Raji (cell line): ENCODE results near the gene QPRT.

ENCODE experiments used
- POLR2A ChIP-seq: IDR thresholded peaks from 2 replicates; pipeline ENCODE4 v1.6.1; 2011; ENCODE audit warnings: low read depth, low read length, control low read depth; ENCODE audit not compliant: insufficient read depth

QPRT gene

GRCh38 chr16:29683543-29684090 lies 4.6 kb downstream of the QPRT start:
- no peak for TF ChIP-seq POLR2A

GRCh38 chr16:29684679-29685078 lies 5.7 kb downstream of the QPRT start:
- no peak for TF ChIP-seq POLR2A

GRCh38 chr16:29686740-29687332 lies 7.9 kb downstream of the QPRT start:
- TF ChIP-seq POLR2A, result no peak

- TF ChIP-seq POLR2A, result no peak
Observed at GRCh38 chr16:29687755-29688154, 8.8 kb downstream of the QPRT start.

- TF ChIP-seq POLR2A, result no peak
Observed at GRCh38 chr16:29688172-29688571, 9.2 kb downstream of the QPRT start.

GRCh38 chr16:29694384-29695195 lies 15.6 kb downstream of the QPRT start:
- TF ChIP-seq POLR2A, result no peak

GRCh38 chr16:29696881-29697331 lies 17.9 kb downstream of the QPRT start:
- no peak for TF ChIP-seq POLR2A

DNA sequence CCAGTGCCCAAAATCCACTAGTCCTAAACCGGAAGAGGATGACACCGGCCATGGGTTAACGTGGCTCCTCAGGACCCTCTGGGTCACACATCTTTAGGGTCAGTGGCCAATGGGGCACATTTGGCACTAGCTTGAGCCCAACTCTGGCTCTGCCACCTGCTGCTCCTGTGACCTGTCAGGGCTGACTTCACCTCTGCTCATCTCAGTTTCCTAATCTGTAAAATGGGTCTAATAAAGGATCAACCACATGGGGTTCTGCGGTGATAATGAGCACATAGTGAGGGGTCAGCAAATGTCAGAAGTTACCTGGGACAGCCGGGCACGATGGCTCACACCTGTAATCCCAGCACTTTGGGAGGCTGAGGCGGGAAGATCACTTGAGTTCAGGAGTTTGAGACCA lies 18.4 kb downstream of the QPRT start:
- TF ChIP-seq POLR2A, result no peak

- TF ChIP-seq POLR2A, result no peak
Observed at GRCh38 chr16:29698042-29698441, 19.1 kb downstream of the QPRT start.

GRCh38 chr16:29698484-29699323 lies 19.7 kb downstream of the QPRT start:
- TF ChIP-seq POLR2A, result no peak

DNA sequence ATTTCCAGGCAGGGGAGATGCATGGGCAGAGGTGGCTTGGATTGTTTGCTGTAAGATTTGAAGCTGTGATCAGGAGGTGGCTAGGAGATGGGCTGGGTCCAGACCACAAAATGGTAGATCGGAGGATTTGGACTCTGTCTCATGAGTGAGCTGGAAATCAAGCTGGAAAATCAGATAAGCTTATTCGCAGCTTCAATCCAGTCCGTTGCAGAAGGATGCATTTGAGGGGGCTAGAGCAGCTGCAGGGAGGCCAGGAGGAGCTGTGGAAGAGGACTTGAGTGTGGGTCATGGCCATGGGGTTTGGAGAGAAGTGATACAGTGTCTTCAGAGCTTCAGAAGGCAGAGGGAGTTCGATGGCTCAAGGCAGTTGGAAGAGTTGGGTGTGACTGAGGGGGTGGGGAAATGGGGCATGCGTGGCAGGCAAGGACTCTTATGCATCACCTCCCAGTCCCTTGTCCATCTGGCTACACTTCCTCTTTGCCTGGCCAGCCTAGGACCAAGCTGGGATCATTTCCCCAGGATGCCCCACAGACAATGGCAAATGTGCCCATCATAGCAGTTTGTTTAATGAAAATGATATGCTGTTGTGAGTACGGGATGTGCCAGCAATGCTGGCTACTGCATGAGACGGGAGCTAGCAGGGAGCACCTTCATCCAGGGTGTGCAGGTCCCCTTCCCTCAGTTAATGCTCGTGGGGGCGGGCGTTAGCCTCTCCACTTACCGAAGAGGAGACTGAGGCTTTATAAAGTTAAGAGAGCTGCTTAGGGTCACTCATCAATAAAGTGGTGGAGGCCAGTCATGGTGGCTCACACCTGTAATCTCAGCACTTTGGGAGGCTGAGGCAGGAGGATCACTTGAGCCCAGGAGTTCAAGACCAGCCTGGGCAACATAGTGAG lies 20.6 kb downstream of the QPRT start:
- no peak for TF ChIP-seq POLR2A

GRCh38 chr16:29700253-29700987 lies 21.4 kb downstream of the QPRT start:
- TF ChIP-seq POLR2A, result no peak

- no peak for TF ChIP-seq POLR2A
Observed at GRCh38 chr16:29701214-29701555, 22.2 kb downstream of the QPRT start.

DNA sequence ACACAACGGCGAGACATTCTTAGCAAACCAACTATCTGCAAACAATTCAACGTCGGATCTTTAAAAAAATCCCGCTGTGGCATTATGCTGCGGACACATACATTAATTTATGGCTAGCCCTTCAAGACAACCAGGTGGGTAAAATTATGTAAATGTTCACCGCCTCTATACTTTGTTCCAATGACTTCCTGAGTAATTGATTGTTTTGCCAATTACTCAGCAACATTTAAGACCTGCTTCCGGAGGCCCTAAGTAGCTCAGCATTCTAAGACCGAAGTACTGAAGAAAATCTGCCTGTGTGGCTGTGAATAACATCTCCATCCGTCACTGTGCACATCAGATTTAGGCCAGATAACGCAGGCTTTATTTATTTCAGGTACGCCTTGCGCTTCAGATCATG lies 23.3 kb downstream of the QPRT start:
- 0 out of 2 replicates have a peak, but pooled peaks have one; percentile 10 for TF ChIP-seq POLR2A

- no peak for TF ChIP-seq POLR2A
Observed at GRCh38 chr16:29705030-29705429, 26.1 kb downstream of the QPRT start.
